Embryonic facial prominence (tissue), 1 donor: Measurements from ENCODE around the gene RAB3B.

Source experiments
- DNase-seq: peaks from one replicate; pipeline ENCODE4 v3.0.0-alpha.2; 2016; ENCODE audit errors: extremely low spot score

Gene RAB3B

DNA sequence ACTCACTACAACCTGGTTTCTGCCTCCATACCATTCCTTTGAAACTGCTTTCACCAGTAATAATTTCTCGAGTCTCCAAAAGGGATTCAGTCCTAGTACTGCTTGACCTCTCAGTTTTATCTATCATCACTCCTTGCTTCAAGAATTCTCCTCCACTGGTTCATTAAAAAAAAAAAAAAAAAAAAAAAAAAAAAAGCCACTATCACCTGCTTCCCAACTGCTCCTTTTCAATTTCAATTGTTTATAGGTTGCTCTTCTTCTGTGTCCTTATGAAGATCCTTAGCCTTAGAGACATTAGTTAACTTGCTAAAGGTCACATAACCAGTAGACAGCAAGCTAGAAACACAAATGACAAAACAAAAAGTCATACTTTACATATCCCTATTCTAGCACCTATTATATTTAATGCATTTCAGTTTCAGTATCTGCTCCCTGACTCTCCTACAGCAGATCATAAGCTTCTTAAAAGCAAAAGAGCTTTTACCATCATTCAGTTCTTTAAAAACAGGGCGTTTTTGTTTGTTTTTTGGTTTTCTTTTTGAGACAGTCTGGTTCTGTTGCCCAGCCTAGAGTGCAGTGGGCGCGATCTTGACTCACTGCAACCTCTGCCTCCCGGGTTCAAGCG is 119.0 kb downstream of the RAB3B start:
- no peak for DNase-seq

DNA sequence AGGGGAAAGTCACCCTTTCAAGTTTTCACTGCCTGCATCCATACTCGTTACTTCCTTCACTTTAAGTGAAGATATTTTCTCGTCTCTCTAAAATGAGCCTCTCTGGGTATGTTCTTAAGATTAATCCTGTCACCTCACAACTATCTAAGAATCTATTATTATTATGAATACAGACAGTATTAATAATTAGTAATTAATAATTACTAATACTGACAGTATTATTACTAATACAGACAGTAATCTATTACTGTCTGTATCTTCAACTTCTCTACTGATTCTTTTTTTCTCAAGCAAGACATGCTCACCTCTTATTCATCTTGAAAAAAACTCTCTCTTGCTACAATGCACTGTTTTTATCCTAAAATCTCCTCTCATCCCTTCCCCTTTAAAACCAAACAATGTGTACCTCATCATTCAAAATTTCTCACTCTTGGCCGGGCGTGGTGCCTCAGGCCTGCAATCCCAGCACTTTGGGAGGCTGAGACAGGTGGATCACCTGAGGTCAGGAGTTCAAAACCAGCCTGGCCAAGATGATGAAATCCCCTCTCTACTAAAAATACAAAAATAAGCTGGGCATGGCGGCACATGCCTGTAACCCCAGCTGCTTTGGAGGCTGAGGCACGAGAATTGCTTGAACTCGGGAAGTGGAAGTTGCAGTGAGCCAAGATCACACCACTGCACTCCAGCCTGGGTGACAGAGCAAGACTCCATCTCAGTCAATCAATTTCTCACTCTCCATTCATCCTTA is 119.7 kb downstream of the RAB3B start:
- no peak for DNase-seq

GRCh38 chr1:51867479-51868232 is 122.8 kb downstream of the RAB3B start:
- no peak for DNase-seq

- no peak for DNase-seq
These were observed 127.1 kb downstream of the RAB3B start for GRCh38 chr1:51863384-51863783.

- DNase-seq = no peak
These were observed 128.8 kb downstream of the RAB3B start for GRCh38 chr1:51861669-51862068.

GRCh38 chr1:51859735-51860134 is 130.8 kb downstream of the RAB3B start:
- no peak for DNase-seq

DNA sequence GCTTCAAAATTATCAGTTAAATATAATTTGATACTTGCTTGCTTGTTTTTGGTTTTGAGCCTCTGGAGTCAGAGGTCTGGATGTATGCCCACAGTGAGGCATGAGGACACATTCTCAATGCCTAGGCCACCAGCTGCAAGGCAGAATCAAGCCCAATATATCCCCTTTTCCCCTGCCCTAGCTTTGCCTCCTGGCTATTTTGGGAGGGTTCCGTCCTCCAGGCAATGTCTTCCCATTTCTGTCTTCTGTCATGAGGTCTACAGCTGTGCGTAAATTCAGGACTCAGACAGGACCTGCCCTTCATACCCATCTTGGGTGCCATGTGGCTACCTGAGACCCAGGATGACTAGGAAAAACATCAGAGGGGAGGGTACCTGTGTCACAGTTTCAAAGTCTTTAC is 131.2 kb downstream of the RAB3B start:
- no peak for DNase-seq

DNA sequence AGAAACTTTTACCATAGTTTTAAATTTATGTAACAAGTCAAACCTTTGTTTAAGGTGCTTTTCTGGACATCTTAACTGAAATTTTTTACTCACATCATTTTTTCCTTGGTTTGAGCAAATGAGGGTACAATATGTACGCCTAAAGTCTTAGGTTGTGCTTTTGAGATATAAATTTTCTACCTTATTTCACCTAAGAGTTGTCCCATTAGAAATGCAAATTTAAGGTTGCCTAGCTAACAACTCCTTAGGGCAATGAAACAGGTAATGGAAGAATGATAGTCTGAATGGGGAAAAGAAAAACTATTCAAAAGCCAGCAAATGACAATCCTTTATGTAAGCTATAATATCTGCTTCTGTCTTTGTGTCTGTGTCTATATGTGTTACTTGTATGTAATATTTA is 131.6 kb downstream of the RAB3B start:
- DNase-seq = no peak
